HL-60 (cell line): Measurements from ENCODE around the gene RELN.

Experiments used
- CTCF ChIP-seq: IDR thresholded peaks from one replicate; pipeline ENCODE4 v1.5.1; 2011; ENCODE audit warnings: low read length, control low read depth, inconsistent platforms; ENCODE audit not compliant: insufficient read depth
- POLR2AphosphoS5 ChIP-seq: IDR thresholded peaks from 2 replicates; pipeline ENCODE4 v1.6.1; 2012; ENCODE audit warnings: low read depth

- TF ChIP-seq CTCF: no peak
- TF ChIP-seq POLR2AphosphoS5: no peak
Observed at GRCh38 chr7:103752995-103753394, 236.5 kb downstream of the RELN start.
